Psoas muscle (tissue), 8 donors: Measurements from ENCODE around the gene STAG2. TPM values are rescaled to one million over a fixed set of nuclear protein-coding genes. Genes with fewer than 3 reads are reported as not detected.

Experiments used
- ATAC-seq, 4 donors: fragments of 200-7000 bp; cut with Tn5 transposase; one replicate each; pipeline ENCODE4 v1.9.1; 2020; ENCODE audit warnings: moderate library complexity in 3 of 4, mild to moderate bottlenecking in 2 of 4
- DNase-seq, 2 donors: peaks; one replicate each; pipeline ENCODE4 v3.0.0-alpha.2; 2020
- H3K27ac ChIP-seq: fragments of 200-600 bp; one replicate; pipeline ENCODE4 v1.8.0; 2022
- H3K27me3 ChIP-seq, 3 donors: fragments of 200-600 bp in 1 of 3; one replicate each; pipeline versions ENCODE4 v1.6.1 to v1.8.0; 2013 to 2022; ENCODE audit warnings: low read length in 2 of 3, mild to moderate bottlenecking in 2 of 3, moderate library complexity in 1 of 3; ENCODE audit not compliant: insufficient read depth in 3 of 3
- H3K36me3 ChIP-seq, 2 donors: fragments of 200-600 bp in 1 of 2; one replicate each; pipeline versions ENCODE4 v1.6.1 to v1.8.0; 2013 to 2022; ENCODE audit warnings: low read depth in 1 of 2, mild to moderate bottlenecking in 1 of 2, moderate library complexity in 1 of 2; ENCODE audit not compliant: insufficient read depth in 1 of 2
- H3K4me1 ChIP-seq: fragments of 200-600 bp; one replicate; pipeline ENCODE4 v1.8.0; 2022
- H3K4me3 ChIP-seq: fragments of 200-600 bp; one replicate; pipeline ENCODE4 v1.8.0; 2022; ENCODE audit warnings: mild to moderate bottlenecking
- H3K9me3 ChIP-seq: fragments of 200-600 bp; one replicate; pipeline ENCODE4 v1.8.0; 2022
- WGBS, 3 donors: extraction: QIAGEN DNeasy Blood & Tissue Kit; methylation state at CpG; one replicate each; pipeline versions ENCODE4 v1.1.6 to v1.1.7; 2013; 5-methylcytosine and 5-hydroxymethylcytosine counted together
- intact Hi-C, 2 donors: fragments of 100-400 bp; cut with DNase I; formaldehyde crosslinking; loops; one replicate each; pipeline versions ENCODE4 v1.11.0 to v1.14.2; 2022
- polyA plus RNA-seq, 3 donors: library from polyadenylated mRNA; stranded (reverse); fragments of 200-250 nt; gene quantifications; one replicate each; pipeline ENCODE4 v1.2.3, GENCODE V29; 2013
- total RNA-seq, 4 donors: library from RNA; stranded (reverse); fragmentation: NEBNext Ultra II Directional in 2 of 4; extraction: Animal tissue kit (Norgen Biotek cat#: 25700) in 2 of 4; gene quantifications; one replicate each; pipeline versions ENCODE4 v1.2.1 to v1.2.4, GENCODE V29; 2021 to 2023
- TF ChIP-seq, protein P1 (sequence below): fragments of 200-600 bp; IDR thresholded peaks from one replicate; pipeline ENCODE4 v1.8.0; 2022; ENCODE audit warnings: antibody characterized with exemption
- donor health status: healthy with polysubstance abuse.
- donor health status: DM: no; HTN: no; CAD: no; lungs with moderate emphysema.
- donor health status: Bipolar disorder and iron deficiency.
- donor health status: healthy.
- donor health status: DM: yes; HTN: yes; CAD: no.
- donor health status: DM: no; HTN: no; CAD: no.
- donor health status: DM: no; HTN: no; CAD: no.
- donor health status: DM: yes; HTN: yes; CAD: no.

STAG2 gene
- total and polyA plus RNA-seq, 7 donors = 9.5 to 46.7 (median 36.3) TPM

DNA sequence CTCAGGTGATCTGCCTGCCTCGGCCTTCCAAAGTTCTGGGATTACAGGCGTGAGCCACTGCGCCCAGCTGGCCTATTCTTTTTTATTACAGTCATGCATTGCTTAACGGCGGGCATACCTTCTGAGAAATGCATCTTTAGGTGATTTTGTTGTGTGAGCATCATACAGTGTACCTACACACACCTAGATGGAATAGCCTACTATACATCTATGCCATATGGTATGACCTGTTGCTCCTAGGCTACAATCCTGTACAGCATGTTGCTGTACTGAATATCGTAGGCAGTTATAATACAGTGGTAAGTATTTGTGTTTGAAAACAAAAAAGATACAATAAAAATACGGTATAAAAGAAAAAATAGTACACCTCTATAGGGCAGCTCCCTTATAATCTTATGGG lies 6.0 kb downstream of the STAG2 start:
- 83 to 96% (median 86%) methylated on average over 5 to 7 of the region's 7 CpGs for WGBS, 3 donors
- intact Hi-C loops = loop anchor here in 1 of 2 donors (10.0 kb wide), 1 partner anchor 133 kb away; no protein-coding TSS in a partner anchor
- TF ChIP-seq, protein P1, sequence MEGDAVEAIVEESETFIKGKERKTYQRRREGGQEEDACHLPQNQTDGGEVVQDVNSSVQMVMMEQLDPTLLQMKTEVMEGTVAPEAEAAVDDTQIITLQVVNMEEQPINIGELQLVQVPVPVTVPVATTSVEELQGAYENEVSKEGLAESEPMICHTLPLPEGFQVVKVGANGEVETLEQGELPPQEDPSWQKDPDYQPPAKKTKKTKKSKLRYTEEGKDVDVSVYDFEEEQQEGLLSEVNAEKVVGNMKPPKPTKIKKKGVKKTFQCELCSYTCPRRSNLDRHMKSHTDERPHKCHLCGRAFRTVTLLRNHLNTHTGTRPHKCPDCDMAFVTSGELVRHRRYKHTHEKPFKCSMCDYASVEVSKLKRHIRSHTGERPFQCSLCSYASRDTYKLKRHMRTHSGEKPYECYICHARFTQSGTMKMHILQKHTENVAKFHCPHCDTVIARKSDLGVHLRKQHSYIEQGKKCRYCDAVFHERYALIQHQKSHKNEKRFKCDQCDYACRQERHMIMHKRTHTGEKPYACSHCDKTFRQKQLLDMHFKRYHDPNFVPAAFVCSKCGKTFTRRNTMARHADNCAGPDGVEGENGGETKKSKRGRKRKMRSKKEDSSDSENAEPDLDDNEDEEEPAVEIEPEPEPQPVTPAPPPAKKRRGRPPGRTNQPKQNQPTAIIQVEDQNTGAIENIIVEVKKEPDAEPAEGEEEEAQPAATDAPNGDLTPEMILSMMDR = no peak
- Histone ChIP-seq H3K9me3 (no peaks in the 10 kb centered on the region), H3K27ac (no peak overlapping the region), H3K36me3 (no peaks in the 10 kb centered on the region), H3K4me3 (no peak overlapping the region), H3K27me3 (no peaks in the 10 kb centered on the region), H3K4me1 (peaks cover 7% of the 10 kb centered on the region)
- ATAC-seq (no peak), DNase-seq (no peak)

DNA sequence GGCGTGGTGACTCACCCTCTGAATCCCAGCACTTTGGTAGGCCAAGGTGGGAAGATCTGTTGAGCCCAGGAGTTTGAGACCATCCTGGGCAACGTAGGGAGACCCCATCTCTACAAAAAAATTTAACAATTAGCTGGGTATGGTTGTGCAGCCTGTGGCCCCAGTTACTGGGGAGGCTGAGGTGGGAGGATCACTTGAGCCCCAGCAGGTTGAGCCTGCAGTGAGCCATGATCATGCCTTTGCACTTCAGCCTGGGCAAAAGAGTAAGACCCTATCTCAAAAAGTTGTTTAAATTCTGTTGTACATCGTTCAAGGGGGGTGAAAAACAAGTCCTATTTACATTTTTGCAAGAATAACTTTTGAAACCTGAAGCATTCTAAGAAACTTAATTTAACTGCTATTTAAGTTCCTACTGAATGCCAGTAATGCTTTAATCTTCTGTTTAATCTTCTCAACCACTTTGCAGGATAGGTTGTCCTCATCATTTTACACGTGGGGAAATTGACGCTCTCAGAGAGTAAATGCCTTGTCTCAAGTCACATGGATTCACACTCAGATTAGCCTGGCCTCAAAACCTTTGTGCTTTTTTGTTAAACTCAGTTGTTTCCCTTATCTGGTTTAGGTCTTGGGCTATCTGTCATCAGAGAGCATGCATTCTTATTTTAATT lies 7.0 kb downstream of the STAG2 start:
- 40 to 55% (median 48%) methylated on average over 5 of the region's 5 CpGs for WGBS, 3 donors
- Histone ChIP-seq H3K36me3 (no peaks in the 10 kb centered on the region), H3K4me1 (peaks cover 7% of the 10 kb centered on the region), H3K9me3 (no peaks in the 10 kb centered on the region), H3K4me3 (no peak overlapping the region), H3K27ac (no peak overlapping the region), H3K27me3 (no peaks in the 10 kb centered on the region)
- ATAC-seq = no peak
- TF ChIP-seq, protein P1 = no peak
- no peak for DNase-seq
- intact Hi-C loops = loop anchor here in 1 of 2 donors (10.0 kb wide), 1 partner anchor 134 kb away; no protein-coding TSS in a partner anchor

DNA sequence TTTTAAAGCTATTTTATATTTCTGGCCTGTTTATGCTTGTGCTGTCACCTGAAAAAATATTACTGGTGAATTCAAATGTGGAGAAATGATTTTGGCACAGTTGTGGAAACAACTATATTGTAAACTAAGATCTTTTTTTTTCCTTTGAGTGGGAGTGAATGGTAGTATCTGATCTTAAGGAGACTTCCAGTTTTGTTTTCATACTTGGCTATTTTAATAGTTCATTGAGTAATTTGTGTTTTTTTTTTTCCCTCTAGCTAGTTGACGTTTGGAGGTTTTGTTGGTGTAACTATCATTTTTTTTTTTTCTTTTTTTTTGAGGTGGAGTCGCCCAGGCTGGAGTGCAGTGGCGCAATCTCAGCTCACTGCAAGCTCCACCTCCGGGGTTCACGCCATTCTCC lies 10.5 kb downstream of the STAG2 start:
- Histone ChIP-seq H3K4me1 (peaks cover 3% of the 10 kb centered on the region), H3K36me3 (no peaks in the 10 kb centered on the region), H3K4me3 (no peak overlapping the region), H3K27me3 (no peaks in the 10 kb centered on the region), H3K9me3 (no peaks in the 10 kb centered on the region), H3K27ac (no peak overlapping the region)
- TF ChIP-seq, protein P1 = no peak
- intact Hi-C loops = no loop called here
- DNase-seq (no peak), ATAC-seq (no peak)
- whole genome bisulfite sequencing, 3 donors = 43 to 78% (median 71%) methylated on average over 2 to 5 of the region's 5 CpGs

DNA sequence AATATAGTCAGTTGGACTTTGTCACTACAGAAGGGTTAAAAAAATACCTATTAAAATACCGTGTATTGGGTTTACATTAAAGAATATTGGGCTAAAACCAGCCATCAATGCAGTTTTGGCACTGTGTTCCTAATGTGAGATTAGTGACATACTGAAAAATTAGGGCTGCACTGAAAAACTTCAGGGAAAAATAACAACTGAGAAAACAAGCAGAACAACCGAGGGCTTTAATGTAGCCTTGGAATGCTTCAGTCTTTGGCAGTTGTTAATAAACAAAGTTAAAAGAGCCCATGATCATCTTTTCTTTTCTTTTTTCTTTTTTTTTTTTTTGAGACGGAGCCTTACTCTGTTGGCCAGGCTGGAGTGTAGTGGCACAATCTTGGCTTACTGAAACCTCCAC lies 12.4 kb downstream of the STAG2 start:
- no peak overlapping the region for H3K4me3 ChIP-seq
- H3K27ac ChIP-seq = peak overlapping the region; percentile 25
- intact Hi-C loops = no loop called here
- H3K4me1 ChIP-seq = peaks cover 3% of the 10 kb centered on the region
- TF ChIP-seq, protein P1 = no peak
- H3K9me3 ChIP-seq = no peaks in the 10 kb centered on the region
- 34 to 63% (median 37%) methylated on average over 3 of the region's 3 CpGs for WGBS, 3 donors
- DNase-seq = no peak
- H3K27me3 ChIP-seq = no peaks in the 10 kb centered on the region
- H3K36me3 ChIP-seq = no peaks in the 10 kb centered on the region
- no peak for ATAC-seq

DNA sequence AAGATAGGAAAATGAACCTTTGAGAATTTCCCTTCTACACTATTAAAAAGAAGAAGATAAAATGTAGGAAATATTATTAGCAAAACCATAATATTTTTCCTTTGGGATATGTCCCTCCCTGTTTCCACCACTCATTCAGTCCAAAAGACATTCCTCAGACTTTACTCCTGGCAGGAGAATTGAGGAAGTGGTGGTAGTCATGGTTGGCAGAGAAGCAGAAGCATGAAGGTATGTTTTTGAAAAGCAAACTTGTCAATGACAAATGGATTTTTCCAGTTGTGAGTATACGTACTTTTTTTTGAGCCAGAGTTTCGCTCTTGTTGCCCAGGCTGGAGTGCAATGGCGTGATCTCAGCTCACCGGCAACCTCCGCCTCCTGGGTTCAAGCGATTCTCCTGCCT lies 13.7 kb downstream of the STAG2 start:
- ATAC-seq = no peak
- WGBS, 3 donors = 74 to 87% (median 77%) methylated on average over 6 of the region's 6 CpGs
- Histone ChIP-seq H3K4me3 (no peak overlapping the region), H3K27ac (peak overlapping the region; percentile 5), H3K36me3 (no peaks in the 10 kb centered on the region), H3K27me3 (no peaks in the 10 kb centered on the region), H3K9me3 (no peaks in the 10 kb centered on the region), H3K4me1 (peaks cover 3% of the 10 kb centered on the region)
- DNase-seq = no peak
- TF ChIP-seq, protein P1 = no peak
- intact Hi-C loops = no loop called here
